Brain pericyte (primary cell): Measurements from ENCODE around the gene CRIM1.

ENCODE experiments used
- DNase-seq: peaks from one replicate; pipeline ENCODE4 v3.0.0-alpha.2; 2012; ENCODE audit warnings: low read depth, low spot score

Gene CRIM1

DNA sequence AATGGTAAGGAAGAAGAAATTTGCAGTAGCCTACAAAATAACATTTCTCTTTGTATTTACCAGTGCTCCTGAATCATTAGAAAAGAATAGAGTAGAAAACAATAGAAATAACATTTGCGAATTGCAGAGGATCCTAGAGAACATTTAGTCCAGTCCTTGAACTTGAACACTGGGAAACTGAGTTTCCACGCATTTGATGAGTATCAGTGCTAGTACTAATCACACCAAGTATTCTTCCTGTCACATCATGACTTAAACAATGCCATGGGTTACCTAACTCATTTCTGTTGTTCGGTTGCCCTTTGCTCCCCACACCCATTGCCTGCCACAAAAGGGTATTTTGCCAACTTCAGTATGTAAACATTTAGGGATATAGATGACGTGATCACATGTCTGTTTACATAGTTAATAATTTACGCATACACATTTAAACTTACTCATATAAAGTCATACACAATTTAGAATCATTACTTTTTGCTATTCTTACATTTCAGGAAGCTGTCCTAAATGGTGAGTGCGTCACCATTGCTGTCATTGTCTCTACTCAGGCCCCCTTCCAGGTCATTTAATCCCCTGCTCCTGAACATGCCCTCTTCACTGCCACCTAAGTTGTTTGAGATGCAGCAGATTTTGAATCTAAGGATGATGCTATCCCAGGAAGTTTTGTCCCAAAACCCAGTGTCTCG, 42.3 kb downstream of the CRIM1 start:
- no peak for DNase-seq

GRCh38 chr2:36399050-36399449, 43.5 kb downstream of the CRIM1 start:
- no peak for DNase-seq

DNA sequence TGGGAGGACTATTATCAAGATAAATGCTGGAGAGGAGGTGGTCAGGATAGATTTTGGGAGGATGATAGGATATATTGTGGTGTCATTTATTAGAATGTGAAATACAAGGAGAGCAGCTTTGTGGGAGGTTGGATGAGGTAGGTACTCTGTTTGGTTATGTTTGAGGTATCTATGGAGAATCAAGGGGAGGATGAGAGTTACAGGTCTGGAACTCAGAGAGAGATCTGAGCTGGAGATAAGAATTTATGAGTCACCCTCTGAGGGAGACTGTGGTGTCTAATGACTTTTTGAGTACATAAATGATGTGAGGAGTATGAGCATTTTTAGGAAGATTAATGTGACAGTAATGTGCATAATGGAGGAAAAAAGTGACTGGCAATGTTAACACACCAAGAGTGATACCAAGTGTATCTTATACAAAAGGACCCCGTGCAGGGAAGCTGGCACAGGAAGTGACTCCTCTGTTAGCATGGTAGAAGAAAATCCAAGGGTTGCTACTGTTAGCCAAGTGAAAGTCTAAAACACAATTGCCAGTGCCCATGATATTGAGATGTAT, 48.2 kb downstream of the CRIM1 start:
- DNase-seq: no peak

- no peak for DNase-seq
Measured at GRCh38 chr2:36404318-36404717, 48.7 kb downstream of the CRIM1 start.

GRCh38 chr2:36404754-36405153, 49.2 kb downstream of the CRIM1 start:
- DNase-seq: no peak

- no peak for DNase-seq
Measured at GRCh38 chr2:36405183-36405582, 49.6 kb downstream of the CRIM1 start.

- no peak for DNase-seq
Measured at GRCh38 chr2:36406296-36406695, 50.7 kb downstream of the CRIM1 start.

GRCh38 chr2:36407413-36407812, 51.8 kb downstream of the CRIM1 start:
- no peak for DNase-seq

DNA sequence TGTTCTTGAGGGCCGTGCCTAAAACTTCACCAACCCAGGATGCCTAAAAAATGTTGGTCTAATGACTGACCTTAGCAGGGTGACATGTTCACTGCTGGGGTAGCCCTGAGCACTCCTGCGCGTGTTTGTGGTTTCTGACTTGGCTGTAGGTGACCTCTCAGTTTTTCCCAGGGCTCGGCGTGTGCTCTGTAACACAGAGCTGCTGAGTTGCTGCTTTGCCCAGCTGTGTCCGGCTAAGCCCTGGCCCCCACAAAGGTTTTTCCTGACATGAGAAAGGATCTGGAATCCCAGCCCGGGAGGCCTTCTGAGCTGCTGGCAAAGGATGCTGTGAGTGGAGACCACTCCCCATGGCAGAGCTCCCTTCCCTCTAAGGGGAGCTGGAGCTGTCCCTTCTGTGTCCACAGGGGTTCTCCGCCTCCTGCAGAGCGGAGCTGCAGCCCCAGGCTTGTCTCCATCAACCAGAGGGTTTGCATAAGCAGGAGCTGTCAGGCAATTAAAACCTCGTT, 52.7 kb downstream of the CRIM1 start:
- peak; percentile 71 for DNase-seq

GRCh38 chr2:36409335-36409734, 53.8 kb downstream of the CRIM1 start:
- DNase-seq: no peak

- no peak for DNase-seq
Measured at GRCh38 chr2:36409935-36410334, 54.4 kb downstream of the CRIM1 start.

DNA sequence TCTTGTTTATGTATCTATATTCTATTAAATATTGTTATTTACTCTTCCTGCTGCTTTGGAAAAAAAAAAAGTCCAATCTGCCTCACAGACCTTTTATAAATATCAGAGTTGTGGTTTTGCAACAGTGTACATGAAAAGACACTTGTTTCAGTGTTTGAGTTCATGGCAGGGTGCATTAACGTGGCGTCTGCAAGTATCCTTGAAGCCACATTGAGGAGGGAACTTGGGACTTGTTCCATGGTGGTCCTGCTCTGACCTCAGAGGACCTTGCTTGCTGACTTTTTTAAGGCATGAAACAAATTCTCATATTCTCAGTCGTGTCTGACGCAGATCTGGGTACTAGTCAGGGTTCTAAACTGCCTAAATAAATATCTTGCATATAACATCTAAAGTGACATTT, 55.1 kb downstream of the CRIM1 start:
- DNase-seq: no peak

GRCh38 chr2:36411962-36412444, 56.4 kb downstream of the CRIM1 start:
- no peak for DNase-seq

DNA sequence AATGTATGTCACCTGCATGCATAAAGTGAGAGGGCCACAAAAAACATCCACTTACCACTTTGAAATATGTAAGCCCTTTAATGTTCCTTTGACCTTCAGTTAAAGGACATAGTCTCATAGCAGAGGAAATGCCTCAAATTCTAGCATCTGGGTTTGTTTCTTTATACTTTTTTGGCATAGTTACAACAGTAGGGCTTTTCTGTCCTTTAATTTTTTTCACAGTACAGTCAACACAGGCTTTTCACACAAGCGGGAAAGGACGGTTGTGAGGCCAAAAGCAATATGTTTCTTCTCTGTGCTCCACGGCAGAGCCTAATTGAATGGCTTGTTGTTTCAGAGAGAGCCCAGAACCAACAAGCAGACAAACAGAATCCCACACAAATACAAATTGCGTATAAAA, 57.6 kb downstream of the CRIM1 start:
- no peak for DNase-seq

DNA sequence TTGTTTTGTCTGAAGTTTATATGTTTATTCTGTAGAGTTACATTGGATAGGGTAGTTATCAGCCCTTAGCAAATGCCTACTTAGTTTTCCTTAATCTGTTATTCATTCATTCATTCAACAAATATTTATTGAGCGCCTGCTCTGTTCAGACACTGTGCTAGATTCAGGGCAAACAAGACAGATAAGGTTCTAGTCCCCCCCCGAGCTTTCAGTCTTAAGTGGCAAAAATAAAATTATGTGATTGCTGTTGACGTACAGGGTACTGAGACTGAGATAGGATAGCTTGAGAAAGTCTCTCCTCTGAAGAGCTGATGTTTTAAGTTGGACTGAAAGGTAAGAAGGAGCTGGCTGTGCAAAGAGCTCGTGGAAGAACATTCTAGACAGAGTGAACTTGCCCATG, 58.7 kb downstream of the CRIM1 start:
- DNase-seq: no peak

- no peak for DNase-seq
Measured at GRCh38 chr2:36415381-36416022, 59.9 kb downstream of the CRIM1 start.

DNA sequence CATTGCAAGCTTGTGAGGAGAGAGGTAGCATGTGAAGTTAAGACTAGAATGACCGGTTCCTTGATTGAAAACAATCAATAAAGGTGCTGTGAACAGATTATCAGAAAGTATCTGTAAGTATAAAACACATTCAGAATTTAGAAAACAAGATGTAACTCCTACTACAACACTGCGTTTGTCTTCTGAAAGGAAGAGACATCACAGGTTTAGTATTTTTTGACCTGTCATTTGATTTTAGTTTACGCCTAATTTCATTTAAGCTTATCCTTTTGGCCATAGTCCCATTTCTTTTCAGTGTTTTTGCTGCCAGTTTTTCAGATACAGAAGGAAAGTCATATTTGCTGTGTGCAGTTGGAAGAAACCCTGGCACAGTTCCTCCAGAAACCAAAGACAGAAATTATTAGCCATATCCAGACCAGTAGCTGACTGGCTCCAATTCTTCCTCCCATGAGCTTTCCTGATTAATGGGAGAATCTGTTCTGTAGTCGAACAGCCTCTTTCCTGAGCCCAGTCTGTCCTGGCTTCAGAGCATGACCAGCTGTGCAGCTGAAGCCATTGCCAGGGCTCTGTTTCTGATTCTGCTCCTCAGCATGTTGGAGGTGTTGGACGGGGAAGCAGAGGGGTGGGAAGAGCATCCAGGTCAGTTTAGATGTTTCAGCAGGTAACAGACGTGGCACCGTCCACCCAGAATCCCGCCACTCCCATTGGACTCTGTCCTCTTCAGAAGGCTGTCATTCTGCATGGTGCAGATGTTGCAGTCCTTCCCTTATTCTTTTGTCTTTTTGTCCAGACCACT, 61.0 kb downstream of the CRIM1 start:
- no peak for DNase-seq

DNA sequence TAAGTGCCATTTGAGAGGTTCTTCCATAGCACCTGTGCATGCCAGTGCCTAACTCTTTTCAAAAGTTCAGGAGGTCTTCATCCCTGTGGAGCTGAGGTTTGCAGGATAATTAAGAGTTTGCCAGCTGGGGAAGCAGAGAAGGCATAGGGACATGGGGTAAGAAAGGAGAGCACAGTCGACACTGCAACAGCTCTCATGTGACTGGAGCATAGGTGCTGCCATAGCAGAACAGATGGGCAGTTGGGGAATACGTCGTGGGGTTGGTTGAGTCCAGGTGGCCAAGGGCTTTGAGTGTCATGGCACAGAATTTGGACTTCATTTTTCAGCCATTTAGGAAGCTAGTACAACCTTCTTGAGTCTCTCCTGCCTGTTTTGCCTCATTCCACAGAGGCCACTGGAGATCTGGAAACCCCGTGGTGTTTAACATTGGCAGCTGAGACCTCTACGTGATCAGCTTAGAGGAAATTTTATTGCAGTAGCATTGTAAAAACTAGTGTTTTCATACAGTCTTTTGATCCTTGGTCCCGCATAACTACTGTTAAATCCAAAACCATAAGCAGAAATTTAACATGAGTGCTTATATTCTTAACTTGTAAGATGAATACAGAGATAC, 65.1 kb downstream of the CRIM1 start:
- DNase-seq: no peak

DNA sequence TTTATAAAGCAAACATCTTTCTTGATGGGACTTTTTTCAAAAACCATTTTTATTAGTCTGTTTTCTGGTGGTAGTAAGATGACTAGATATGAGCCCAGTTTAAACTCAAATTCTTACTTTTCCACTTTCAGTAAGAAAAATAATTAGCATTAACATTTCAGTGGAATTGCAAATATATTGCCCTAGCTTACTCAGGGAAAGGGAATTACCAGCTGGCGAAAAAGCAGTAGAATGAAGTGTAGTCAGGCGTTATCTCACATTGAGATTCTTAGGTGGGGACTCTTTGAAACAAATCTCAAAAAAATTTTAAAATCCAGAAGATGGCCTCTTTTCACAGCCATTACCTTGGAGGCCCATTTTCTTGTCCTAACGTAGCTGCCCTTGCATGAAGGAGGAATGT, 65.8 kb downstream of the CRIM1 start:
- DNase-seq: no peak

GRCh38 chr2:36423172-36423571, 67.6 kb downstream of the CRIM1 start:
- DNase-seq: no peak

DNA sequence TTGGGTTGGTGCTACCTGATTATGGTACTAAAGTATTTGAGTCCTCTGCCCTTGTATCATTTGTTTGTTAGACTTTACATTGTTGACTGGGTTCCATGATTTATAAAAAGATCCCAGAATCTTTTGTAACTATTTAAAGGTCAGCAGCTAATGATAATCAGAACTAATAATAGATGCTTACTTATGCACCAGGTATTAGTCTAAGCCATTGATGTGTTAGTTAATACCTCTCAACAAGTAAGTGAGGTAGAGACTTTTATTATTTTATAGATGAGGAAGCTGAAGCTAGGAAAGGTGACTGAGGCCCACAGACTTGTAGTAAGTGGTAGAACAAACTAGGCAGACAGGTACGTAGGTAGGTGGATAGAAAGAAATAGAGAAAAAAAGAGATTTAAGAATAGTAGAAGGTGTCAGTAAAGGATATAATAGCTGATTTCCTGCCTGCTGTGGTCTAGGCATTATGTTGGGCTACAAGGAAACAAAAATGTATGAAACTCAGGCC, 68.1 kb downstream of the CRIM1 start:
- DNase-seq: no peak
